OCI-LY1 (cell line): Measurements from ENCODE around the gene TGFB3.

Experiments used
- H2AFZ ChIP-seq: fragments of 200-600 bp; sonication (generic), shearing (Covaris generic); 2 replicates; pipeline ENCODE4 v1.6.0; 2014; ENCODE audit warnings: antibody characterized with exemption, mild to moderate bottlenecking, low read length
- H3F3A ChIP-seq: fragments of 200-600 bp; sonication (generic), shearing (Covaris generic); 2 replicates; pipeline ENCODE4 v1.6.0; 2014; ENCODE audit warnings: mild to moderate bottlenecking, antibody characterized with exemption, low read length, moderate library complexity; ENCODE audit not compliant: insufficient read depth
- H3K27ac ChIP-seq: fragments of 200-600 bp; sonication (generic); 2 replicates; pipeline ENCODE4 v1.5.1; 2014; ENCODE audit warnings: low read length, mixed run types, mild to moderate bottlenecking, low read depth; ENCODE audit not compliant: poor library complexity, severe bottlenecking
- H3K27me3 ChIP-seq: fragments of 200-600 bp; sonication (generic); 2 replicates; pipeline ENCODE4 v1.6.0; 2014; ENCODE audit warnings: antibody characterized with exemption, mild to moderate bottlenecking, low read length, moderate library complexity; ENCODE audit not compliant: insufficient read depth
- H3K36me3 ChIP-seq: fragments of 200-600 bp; sonication (generic); 2 replicates; pipeline ENCODE4 v1.6.1; 2014; ENCODE audit warnings: mild to moderate bottlenecking, antibody characterized with exemption, low read length, moderate library complexity, mixed read lengths; ENCODE audit not compliant: insufficient read depth
- H3K4me1 ChIP-seq: fragments of 200-600 bp; sonication (generic); 2 replicates; pipeline ENCODE4 v1.5.1; 2014; ENCODE audit warnings: mild to moderate bottlenecking, low read length, moderate library complexity; ENCODE audit not compliant: insufficient read depth, severe bottlenecking
- H3K4me2 ChIP-seq: fragments of 200-600 bp; sonication (generic), shearing (Covaris generic); 2 replicates; pipeline ENCODE4 v1.6.1; 2014; ENCODE audit warnings: low read length
- H3K4me3 ChIP-seq: fragments of 200-600 bp; sonication (generic); 2 replicates; pipeline ENCODE4 v1.5.1; 2014; ENCODE audit warnings: low read length, low read depth, mild to moderate bottlenecking, mixed read lengths; ENCODE audit not compliant: poor library complexity, severe bottlenecking
- H3K79me2 ChIP-seq: fragments of 200-600 bp; shearing (Covaris generic); 2 replicates; pipeline ENCODE4 v1.6.1; 2016; ENCODE audit warnings: mixed run types, low read length, mixed read lengths; ENCODE audit not compliant: insufficient read depth
- H3K9ac ChIP-seq: fragments of 200-600 bp; sonication (generic), shearing (Covaris generic); 2 replicates; pipeline ENCODE4 v1.6.1; 2014; ENCODE audit warnings: mild to moderate bottlenecking, low read length, mixed read lengths
- H3K9me2 ChIP-seq: fragments of 200-600 bp; sonication (generic), shearing (Covaris generic); 2 replicates; pipeline ENCODE4 v1.6.1; 2014; ENCODE audit warnings: low read depth, mild to moderate bottlenecking, low read length, mixed read lengths
- H3K9me3 ChIP-seq: fragments of 200-600 bp; shearing (Covaris generic); 2 replicates; pipeline ENCODE4 v1.6.1; 2014; ENCODE audit warnings: low read length, mixed read lengths
- H4K20me1 ChIP-seq: fragments of 200-600 bp; sonication (generic), shearing (Covaris generic); 2 replicates; pipeline ENCODE4 v1.6.0; 2016; ENCODE audit warnings: mild to moderate bottlenecking, low read length; ENCODE audit not compliant: insufficient read depth
- EZH2 ChIP-seq: fragments of 200-600 bp; sonication (generic), shearing (Covaris generic); IDR thresholded peaks from 2 replicates; pipeline ENCODE4 v1.8.0; 2017; ENCODE audit warnings: borderline replicate concordance, mixed run types, mild to moderate bottlenecking, antibody characterized with exemption, low read length, moderate library complexity, mixed read lengths
- TF ChIP-seq, protein P1 (sequence below): fragments of 200-600 bp; sonication (generic), shearing (Covaris generic); IDR thresholded peaks from 2 replicates; pipeline ENCODE4 v1.5.1; 2017; ENCODE audit warnings: mild to moderate bottlenecking, antibody characterized with exemption, low read length, moderate library complexity, mixed read lengths

The TGFB3 gene

DNA sequence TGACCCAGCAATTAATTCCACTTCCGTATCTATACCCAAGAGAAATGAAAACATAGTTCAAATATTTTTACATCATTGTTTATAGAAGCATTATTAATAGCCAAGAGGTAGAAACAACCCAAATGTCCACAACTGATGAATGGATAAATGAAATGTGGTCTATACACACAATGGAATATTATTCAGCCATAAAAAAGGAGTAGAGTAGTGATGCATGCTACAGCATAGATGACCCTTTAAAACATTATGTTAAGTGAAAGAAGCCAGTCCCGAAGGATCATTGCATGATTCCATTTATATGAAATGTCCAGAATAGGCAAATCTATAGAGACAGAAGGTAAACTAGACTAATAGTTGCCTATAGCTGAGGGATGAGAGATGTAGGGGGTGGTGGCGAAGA is 29.3 kb downstream of the TGFB3 start:
- Histone ChIP-seq H2AFZ (no peak overlapping the region), H3K4me2 (no peak overlapping the region), H3K27me3 (no peaks in the 10 kb centered on the region), H3K9me2 (no peaks in the 10 kb centered on the region), H3K9ac (no peak overlapping the region), H3F3A (no peaks in the 10 kb centered on the region), H3K9me3 (no peaks in the 10 kb centered on the region), H3K36me3 (no peaks in the 10 kb centered on the region), H4K20me1 (no peaks in the 10 kb centered on the region), H3K27ac (no peak overlapping the region), H3K4me3 (no peak overlapping the region), H3K4me1 (no peaks in the 10 kb centered on the region), H3K79me2 (no peaks in the 10 kb centered on the region)
- TF ChIP-seq, protein P1, sequence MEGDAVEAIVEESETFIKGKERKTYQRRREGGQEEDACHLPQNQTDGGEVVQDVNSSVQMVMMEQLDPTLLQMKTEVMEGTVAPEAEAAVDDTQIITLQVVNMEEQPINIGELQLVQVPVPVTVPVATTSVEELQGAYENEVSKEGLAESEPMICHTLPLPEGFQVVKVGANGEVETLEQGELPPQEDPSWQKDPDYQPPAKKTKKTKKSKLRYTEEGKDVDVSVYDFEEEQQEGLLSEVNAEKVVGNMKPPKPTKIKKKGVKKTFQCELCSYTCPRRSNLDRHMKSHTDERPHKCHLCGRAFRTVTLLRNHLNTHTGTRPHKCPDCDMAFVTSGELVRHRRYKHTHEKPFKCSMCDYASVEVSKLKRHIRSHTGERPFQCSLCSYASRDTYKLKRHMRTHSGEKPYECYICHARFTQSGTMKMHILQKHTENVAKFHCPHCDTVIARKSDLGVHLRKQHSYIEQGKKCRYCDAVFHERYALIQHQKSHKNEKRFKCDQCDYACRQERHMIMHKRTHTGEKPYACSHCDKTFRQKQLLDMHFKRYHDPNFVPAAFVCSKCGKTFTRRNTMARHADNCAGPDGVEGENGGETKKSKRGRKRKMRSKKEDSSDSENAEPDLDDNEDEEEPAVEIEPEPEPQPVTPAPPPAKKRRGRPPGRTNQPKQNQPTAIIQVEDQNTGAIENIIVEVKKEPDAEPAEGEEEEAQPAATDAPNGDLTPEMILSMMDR, result no peak
- no peak for TF ChIP-seq EZH2

DNA sequence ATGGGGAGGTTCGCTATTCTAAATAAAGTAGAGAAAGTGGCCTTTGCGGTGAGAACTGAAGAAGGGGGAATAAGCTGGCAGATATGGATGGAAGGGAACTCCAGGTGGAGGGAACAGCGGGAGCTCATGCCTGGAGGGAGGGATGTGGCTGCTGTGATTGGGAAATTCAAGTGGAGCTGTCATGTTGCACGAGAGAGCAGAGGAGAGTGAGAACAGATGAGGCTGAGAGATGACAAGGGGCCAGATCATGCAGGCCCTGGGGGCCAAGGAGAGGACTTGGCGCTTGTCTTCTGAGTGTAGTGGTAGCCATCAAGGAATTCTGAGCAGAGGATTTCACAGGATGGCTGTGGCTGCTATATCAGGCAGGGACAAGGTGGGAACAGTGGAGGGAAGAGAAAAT is 35.0 kb downstream of the TGFB3 start:
- TF ChIP-seq EZH2, result no peak
- TF ChIP-seq, protein P1, result no peak
- H2AFZ ChIP-seq, result no peak overlapping the region
- no peaks in the 10 kb centered on the region for H3K4me1 ChIP-seq
- no peaks in the 10 kb centered on the region for H3F3A ChIP-seq
- no peaks in the 10 kb centered on the region for H3K36me3 ChIP-seq
- H3K27ac ChIP-seq, result no peak overlapping the region
- H4K20me1 ChIP-seq, result no peaks in the 10 kb centered on the region
- no peak overlapping the region for H3K4me3 ChIP-seq
- H3K9me2 ChIP-seq, result no peaks in the 10 kb centered on the region
- no peaks in the 10 kb centered on the region for H3K27me3 ChIP-seq
- H3K9me3 ChIP-seq, result no peaks in the 10 kb centered on the region
- no peak overlapping the region for H3K9ac ChIP-seq
- H3K79me2 ChIP-seq, result no peaks in the 10 kb centered on the region
- H3K4me2 ChIP-seq, result no peak overlapping the region

DNA sequence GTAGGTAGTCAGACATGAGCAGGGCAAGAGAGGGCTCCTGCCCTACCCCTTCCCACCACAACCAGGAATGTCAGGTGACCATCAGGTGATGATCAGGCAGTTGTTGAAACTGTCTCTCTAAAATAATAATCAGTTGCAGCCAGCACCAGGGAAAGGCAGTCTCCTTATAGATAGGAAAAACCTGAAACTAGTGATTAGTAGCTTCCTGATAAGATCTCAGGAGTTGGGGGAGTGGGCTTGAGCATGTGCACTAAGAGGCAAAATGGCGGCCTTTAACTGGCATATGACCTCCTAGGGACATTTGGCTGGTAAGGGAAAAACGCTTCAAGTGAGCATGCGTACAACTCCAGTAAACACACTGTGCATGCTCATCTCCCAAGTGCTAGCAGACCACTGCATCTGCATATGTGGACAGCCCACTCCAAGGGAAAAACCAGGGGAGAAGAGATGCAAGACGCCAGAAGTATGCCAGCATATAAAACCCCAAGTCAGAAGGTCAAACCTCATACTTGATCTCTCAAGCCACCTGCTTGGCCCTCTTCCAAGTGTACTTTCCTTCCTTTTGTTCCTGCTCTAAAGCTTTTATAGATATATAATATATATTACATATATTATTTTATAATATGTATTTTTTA is 37.1 kb downstream of the TGFB3 start:
- Histone ChIP-seq H2AFZ (no peak overlapping the region), H3K36me3 (no peaks in the 10 kb centered on the region), H4K20me1 (no peaks in the 10 kb centered on the region), H3F3A (no peaks in the 10 kb centered on the region), H3K4me3 (no peak overlapping the region), H3K27ac (no peak overlapping the region), H3K9me3 (no peaks in the 10 kb centered on the region), H3K4me2 (no peak overlapping the region), H3K9me2 (no peaks in the 10 kb centered on the region), H3K4me1 (no peaks in the 10 kb centered on the region), H3K9ac (no peak overlapping the region), H3K27me3 (no peaks in the 10 kb centered on the region), H3K79me2 (no peaks in the 10 kb centered on the region)
- no peak for TF ChIP-seq EZH2
- TF ChIP-seq, protein P1, result no peak
